Loucy (cell line): ENCODE data around the gene CD34.
A peak's percentile ranks its signal among the peaks of the same experiment; 100 is the strongest.

Experiments used
- H2AFZ ChIP-seq: fragments of 200-600 bp; sonication (generic); 2 replicates; pipeline ENCODE4 v1.6.0; 2016; ENCODE audit warnings: antibody characterized with exemption, mild to moderate bottlenecking, low read length, moderate library complexity
- H3F3A ChIP-seq: fragments of 200-600 bp; 2 replicates; pipeline ENCODE4 v1.6.0; 2016; ENCODE audit warnings: antibody characterized with exemption, low read depth, mild to moderate bottlenecking
- H3K27me3 ChIP-seq: fragments of 200-600 bp; sonication (generic); 2 replicates; pipeline ENCODE4 v1.6.1; 2014; ENCODE audit warnings: low read length, mild to moderate bottlenecking; ENCODE audit not compliant: insufficient read depth, poor library complexity, severe bottlenecking
- H3K36me3 ChIP-seq: fragments of 200-600 bp; sonication (generic); 2 replicates; pipeline ENCODE4 v1.6.1; 2016; ENCODE audit warnings: low read length; ENCODE audit not compliant: insufficient read depth
- H3K4me1 ChIP-seq: fragments of 200-600 bp; sonication (generic); 2 replicates; pipeline ENCODE4 v1.5.1; 2014; ENCODE audit warnings: low read length, mild to moderate bottlenecking; ENCODE audit not compliant: insufficient read depth, poor library complexity, severe bottlenecking
- H3K4me2 ChIP-seq: fragments of 200-600 bp; sonication (generic); 2 replicates; pipeline ENCODE4 v1.6.0; 2014; ENCODE audit warnings: antibody characterized with exemption, low read length, low read depth, mild to moderate bottlenecking; ENCODE audit not compliant: poor library complexity, severe bottlenecking
- H3K4me3 ChIP-seq: fragments of 200-600 bp; sonication (generic); 2 replicates; pipeline ENCODE4 v1.5.1; 2014; ENCODE audit warnings: low read length, mild to moderate bottlenecking, mixed read lengths; ENCODE audit not compliant: poor library complexity, severe bottlenecking
- H3K79me2 ChIP-seq: fragments of 200-600 bp; sonication (generic); 2 replicates; pipeline ENCODE4 v1.6.1; 2014; ENCODE audit warnings: low read length; ENCODE audit not compliant: insufficient read depth
- H3K9ac ChIP-seq: fragments of 200-600 bp; sonication (generic); 2 replicates; pipeline ENCODE4 v1.6.0; 2014; ENCODE audit warnings: mild to moderate bottlenecking, low read depth, low read length, moderate library complexity; ENCODE audit not compliant: poor library complexity, severe bottlenecking
- H3K9me2 ChIP-seq: fragments of 200-600 bp; sonication (generic); replicated peaks from 2 replicates; pipeline ENCODE4 v1.6.1; 2016; ENCODE audit warnings: low read depth, low read length, mixed read lengths
- H3K9me3 ChIP-seq: fragments of 200-600 bp; sonication (generic); 2 replicates; pipeline ENCODE4 v1.6.1; 2014; ENCODE audit warnings: mild to moderate bottlenecking, antibody characterized with exemption, low read length, low read depth; ENCODE audit not compliant: insufficient read depth
- H4K20me1 ChIP-seq: fragments of 200-600 bp; sonication (generic); 2 replicates; pipeline ENCODE4 v1.6.0; 2014; ENCODE audit warnings: antibody characterized with exemption, low read length, mild to moderate bottlenecking; ENCODE audit not compliant: insufficient read depth, poor library complexity, severe bottlenecking
- CTCF ChIP-seq: fragments of 200-600 bp; sonication (generic); conservative IDR thresholded peaks from 2 replicates; pipeline ENCODE4 v1.5.1; 2014; ENCODE audit warnings: mild to moderate bottlenecking, antibody characterized with exemption, low read length
- EZH2phosphoT487 ChIP-seq: fragments of 200-600 bp; IDR thresholded peaks from 2 replicates; pipeline ENCODE4 v1.6.1; 2018; ENCODE audit warnings: antibody characterized with exemption, mild to moderate bottlenecking, moderate library complexity, borderline replicate concordance

The CD34 gene

GRCh38 chr1:207923561-207923960, 12.6 kb upstream of the CD34 start:
- no peaks in the 10 kb centered on the region for H3K36me3 ChIP-seq
- no peak overlapping the region for H2AFZ ChIP-seq
- peaks cover 7% of the 10 kb centered on the region; the same call in 1 of the 2 replicates for H3F3A ChIP-seq
- peak overlapping the region; percentile 64 for H3K4me2 ChIP-seq
- H3K9me2 ChIP-seq, result no peaks in the 10 kb centered on the region
- no peaks in the 10 kb centered on the region for H3K9me3 ChIP-seq
- H3K27me3 ChIP-seq, result no peaks in the 10 kb centered on the region
- TF ChIP-seq EZH2phosphoT487 (no peak), CTCF (no peak)
- H4K20me1 ChIP-seq, result no peaks in the 10 kb centered on the region
- no peaks in the 10 kb centered on the region for H3K79me2 ChIP-seq
- H3K9ac ChIP-seq, result peak overlapping the region; percentile 40
- peaks cover 42% of the 10 kb centered on the region for H3K4me1 ChIP-seq
- peak overlapping the region; percentile 39 for H3K4me3 ChIP-seq

DNA sequence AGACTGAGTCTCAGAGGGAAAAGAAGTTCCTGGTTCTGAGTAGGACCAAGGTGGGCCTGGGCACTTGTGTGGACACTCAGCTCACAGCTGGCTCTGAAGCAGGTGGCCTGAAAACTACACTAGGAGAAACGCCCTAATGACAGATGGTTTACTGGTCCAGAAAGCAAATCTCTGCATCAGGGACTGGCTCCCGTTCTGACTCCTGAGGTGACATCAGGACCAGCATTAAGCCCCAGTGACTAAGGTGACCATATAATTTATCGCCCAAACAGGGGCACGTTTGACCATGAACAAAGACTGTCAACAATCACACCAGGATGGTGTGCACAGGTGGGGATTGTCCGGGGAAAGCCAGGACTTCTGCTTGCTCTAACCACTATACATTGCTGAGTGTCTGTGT, 12.2 kb upstream of the CD34 start:
- Histone ChIP-seq H2AFZ (no peak overlapping the region), H3K27me3 (no peaks in the 10 kb centered on the region), H3K4me3 (peak overlapping the region; percentile 31), H3K36me3 (no peaks in the 10 kb centered on the region), H3K4me2 (peak overlapping the region; percentile 64), H3K4me1 (peaks cover 46% of the 10 kb centered on the region), H3K9me2 (no peaks in the 10 kb centered on the region), H4K20me1 (no peaks in the 10 kb centered on the region), H3K9ac (peak overlapping the region; percentile 40), H3F3A (peaks cover 7% of the 10 kb centered on the region; the same call in 1 of the 2 replicates), H3K79me2 (no peaks in the 10 kb centered on the region), H3K9me3 (no peaks in the 10 kb centered on the region)
- TF ChIP-seq EZH2phosphoT487, result no peak
- no peak for TF ChIP-seq CTCF

- H2AFZ ChIP-seq, result no peak overlapping the region
- no peaks in the 10 kb centered on the region for H3K9me2 ChIP-seq
- H3K9me3 ChIP-seq, result no peaks in the 10 kb centered on the region
- H3K27me3 ChIP-seq, result no peaks in the 10 kb centered on the region
- H3K4me1 ChIP-seq, result peaks cover 46% of the 10 kb centered on the region
- no peaks in the 10 kb centered on the region for H3K36me3 ChIP-seq
- peaks cover 7% of the 10 kb centered on the region; the same call in 1 of the 2 replicates for H3F3A ChIP-seq
- no peaks in the 10 kb centered on the region for H4K20me1 ChIP-seq
- peak overlapping the region; percentile 40 for H3K9ac ChIP-seq
- H3K4me2 ChIP-seq, result peak overlapping the region; percentile 64
- H3K4me3 ChIP-seq, result no peak overlapping the region
- H3K79me2 ChIP-seq, result no peaks in the 10 kb centered on the region
- TF ChIP-seq EZH2phosphoT487 (no peak), CTCF (no peak)
Observed at GRCh38 chr1:207922554-207922953, 11.6 kb upstream of the CD34 start.
